T-helper 2 cell treated with Interferon-gamma antibody and Interleukin-4, amounts not matched to agents 100 ng/mL and 5 ng/mL, for 36 hours (primary cell): ENCODE data around the gene CYP2E1. TPM values are rescaled to one million over a fixed set of nuclear protein-coding genes. Genes with fewer than 3 reads are reported as not detected.
"Not testable (repeated sequence)": the region's sequence is repeated elsewhere in the genome, so short reads cannot be mapped to it uniquely, and the experiment has no call there.

ENCODE experiments used
- intact Hi-C: fragments of 100-400 bp; cut with micrococcal nuclease; formaldehyde crosslinking; loops from one replicate; pipeline ENCODE4 v1.15.1; 2023
- total RNA-seq: library from RNA; stranded (reverse); gene quantifications from 2 replicates; pipeline ENCODE4 v1.2.3, GENCODE V29; 2022

CYP2E1 gene
- total RNA-seq, 1 donor from 2014 or later: 0.39 TPM

DNA sequence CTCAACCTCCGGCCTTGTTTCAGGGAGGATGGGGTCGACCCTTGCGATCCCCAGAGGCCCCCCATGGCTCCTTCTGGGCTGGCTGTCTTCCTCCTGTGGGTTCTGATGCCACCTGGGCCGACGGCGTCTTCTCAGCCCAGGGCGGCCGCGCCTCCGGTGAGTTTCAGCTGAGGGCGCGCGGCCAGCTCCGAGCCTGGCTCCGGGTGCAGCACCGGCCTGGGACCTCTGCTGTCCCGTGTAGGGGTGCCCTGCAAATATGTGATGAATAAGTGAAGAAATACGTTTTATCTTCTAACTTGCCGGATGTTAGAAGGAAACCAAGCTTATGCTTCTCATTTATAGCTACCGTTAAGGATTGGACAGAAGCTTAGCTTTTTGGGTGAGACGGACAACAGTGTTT lies 42.6 kb downstream of the CYP2E1 start:
- intact Hi-C loops: not testable (repeated sequence)

DNA sequence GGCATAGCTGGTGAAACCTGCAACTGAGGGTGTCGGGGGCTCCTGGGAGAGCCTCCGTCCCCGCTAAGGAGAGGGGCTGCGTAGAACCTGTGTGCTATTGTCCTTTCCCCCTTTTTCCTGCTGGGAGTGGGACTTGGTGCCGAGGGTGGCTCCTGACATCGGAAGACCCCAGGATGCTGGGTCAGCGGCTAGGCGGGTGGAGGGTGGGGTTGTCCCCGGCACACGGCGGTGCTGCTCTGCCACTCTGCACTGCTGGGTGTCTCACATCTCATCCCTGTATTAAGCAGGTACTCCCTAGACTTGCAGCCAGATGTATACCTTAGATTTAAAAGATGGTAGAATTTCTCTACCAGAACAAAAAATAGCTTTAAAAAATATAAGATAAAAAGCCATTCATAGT lies 44.9 kb downstream of the CYP2E1 start:
- intact Hi-C loops: not testable (repeated sequence)

DNA sequence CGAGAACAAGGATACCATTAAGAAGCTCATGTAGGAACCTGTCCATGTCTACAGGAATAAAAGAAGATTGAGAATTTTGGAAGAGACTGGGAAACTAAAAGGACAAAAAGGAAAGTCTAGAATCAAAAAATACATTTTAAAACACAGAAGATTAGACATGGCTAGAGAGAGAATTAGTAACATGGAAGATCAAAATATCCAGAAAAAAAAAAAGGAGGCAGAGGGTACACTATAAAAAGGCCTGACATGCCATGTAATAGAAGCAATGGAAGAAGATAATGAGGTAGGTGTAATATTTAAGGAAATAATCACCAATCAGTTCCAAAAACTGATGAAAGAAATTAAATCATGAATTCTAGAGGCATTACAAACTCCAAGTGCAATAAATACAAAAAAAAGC lies 46.3 kb downstream of the CYP2E1 start:
- intact Hi-C loops: not testable (repeated sequence)

DNA sequence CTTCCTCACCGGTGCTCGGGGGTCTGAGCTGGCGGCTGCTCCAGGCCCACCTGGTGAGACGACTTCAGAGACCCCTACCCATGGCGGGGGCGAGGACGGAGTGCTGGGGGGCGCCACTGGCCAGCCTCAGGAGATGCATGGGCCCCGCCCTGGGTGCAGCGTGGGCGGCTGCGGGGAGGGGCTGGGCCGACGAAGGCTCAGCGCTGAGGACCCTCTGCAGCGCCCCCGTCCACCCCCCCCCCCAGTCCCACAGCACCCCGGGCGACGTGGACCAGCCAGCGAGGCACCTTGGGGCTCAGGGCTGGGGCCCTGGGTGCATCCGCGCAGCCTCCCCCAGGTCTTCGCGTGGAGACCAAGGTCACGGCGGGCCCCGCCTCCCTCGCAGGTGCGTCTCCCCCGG lies 49.9 kb downstream of the CYP2E1 start:
- intact Hi-C loops: not testable (repeated sequence)

Other genes starting within 250 kb of the CYP2E1 start
- gene TUBGCP2, start 218.5 kb upstream of the CYP2E1 start, total RNA-seq: 54.4 and 61.5 TPM in 2 replicates
- 63.3 and 71.1 TPM in 2 replicates for gene ZNF511, start 218.4 kb upstream of the CYP2E1 start, total RNA-seq
- not detected in 2 replicates for gene CALY, start 190.5 kb upstream of the CYP2E1 start, total RNA-seq
- not detected in 2 replicates for gene PRAP1, start 180.0 kb upstream of the CYP2E1 start, total RNA-seq
- gene FUOM, start 169.3 kb upstream of the CYP2E1 start, total RNA-seq: 14.0 and 16.7 TPM in 2 replicates
- 40.8 and 41.2 TPM in 2 replicates for gene ECHS1, start 154.0 kb upstream of the CYP2E1 start, total RNA-seq
- gene PAOX, start 148.1 kb upstream of the CYP2E1 start, total RNA-seq: 3.4 and 4.3 TPM in 2 replicates
- gene MTG1, start 133.2 kb upstream of the CYP2E1 start, total RNA-seq: 56.9 and 61.2 TPM in 2 replicates
- not detected in 2 replicates for gene SPRN, start 102.7 kb upstream of the CYP2E1 start, total RNA-seq
- gene SCART1, start 73.4 kb upstream of the CYP2E1 start, total RNA-seq: 1.8 and 2.2 TPM in 2 replicates
- gene SYCE1, start 38.2 kb downstream of the CYP2E1 start, total RNA-seq: 0.41 and 0.61 TPM in 2 replicates
- gene FRG2B, start 99.4 kb downstream of the CYP2E1 start, total RNA-seq: 0.20 TPM in 1 of 2 replicates, not detected in the other